Fibroblast of skin of scalp (primary cell): ENCODE measurements around the gene XG.
"Not testable (repeated sequence)": the region's sequence is repeated elsewhere in the genome, so short reads cannot be mapped to it uniquely, and the experiment has no call there.

ENCODE experiments used
- DNase-seq: peaks from one replicate; pipeline ENCODE4 v3.0.0-alpha.2; 2013

The XG gene

GRCh38 chrX:2781698-2782097, 29.9 kb downstream of the XG start:
- no peak for DNase-seq

- DNase-seq: no peak
Observed at GRCh38 chrX:2782171-2782570, 30.3 kb downstream of the XG start.

- DNase-seq: no peak
Observed at GRCh38 chrX:2782778-2783177, 30.9 kb downstream of the XG start.

- no peak for DNase-seq
Observed at GRCh38 chrX:2784026-2784425, 32.2 kb downstream of the XG start.

GRCh38 chrX:2785538-2785937, 33.7 kb downstream of the XG start:
- DNase-seq: no peak

- no peak for DNase-seq
Observed at GRCh38 chrX:2788980-2789379, 37.1 kb downstream of the XG start.

GRCh38 chrX:2789569-2789968, 37.7 kb downstream of the XG start:
- DNase-seq: no peak

GRCh38 chrX:2793752-2794151, 41.9 kb downstream of the XG start:
- no peak for DNase-seq

GRCh38 chrX:2794336-2794735, 42.5 kb downstream of the XG start:
- DNase-seq: no peak

- DNase-seq: not testable (repeated sequence)
Observed at GRCh38 chrX:2796808-2797207, 45.0 kb downstream of the XG start.

GRCh38 chrX:2799369-2799768, 47.5 kb downstream of the XG start:
- DNase-seq: no peak

GRCh38 chrX:2799980-2800379, 48.1 kb downstream of the XG start:
- DNase-seq: not testable (repeated sequence)

GRCh38 chrX:2801223-2801622, 49.4 kb downstream of the XG start:
- DNase-seq: no peak

GRCh38 chrX:2802376-2803090, 50.7 kb downstream of the XG start:
- DNase-seq: peak; percentile 46

- DNase-seq: not testable (repeated sequence)
Observed at GRCh38 chrX:2803486-2803885, 51.6 kb downstream of the XG start.

GRCh38 chrX:2804106-2804843, 52.4 kb downstream of the XG start:
- peak; percentile 14 for DNase-seq

GRCh38 chrX:2804858-2805257, 53.0 kb downstream of the XG start:
- peak; percentile 87 for DNase-seq

- peak; percentile 41 for DNase-seq
Observed at GRCh38 chrX:2811271-2811670, 59.4 kb downstream of the XG start.

- DNase-seq: peak; percentile 53
Observed at GRCh38 chrX:2812161-2812907, 60.5 kb downstream of the XG start.

GRCh38 chrX:2817036-2817435, 65.2 kb downstream of the XG start:
- DNase-seq: no peak

- peak; percentile 27 for DNase-seq
Observed at GRCh38 chrX:2819345-2820135, 67.7 kb downstream of the XG start.

- no peak for DNase-seq
Observed at GRCh38 chrX:2820136-2820771, 68.4 kb downstream of the XG start.
